GM18858 (cell line): ENCODE data around the gene RRP15.
"Not testable (repeated sequence)": the region's sequence is repeated elsewhere in the genome, so short reads cannot be mapped to it uniquely, and the experiment has no call there.

Source experiments
- ATAC-seq: cut with Tn5 transposase; IDR thresholded peaks from one replicate; pipeline ENCODE4 v1.9.1; 2021; ENCODE audit not compliant: unreplicated experiment

The RRP15 gene

GRCh38 chr1:218296162-218296561 lies 11.1 kb downstream of the RRP15 start:
- no peak for ATAC-seq

GRCh38 chr1:218297461-218297860 lies 12.4 kb downstream of the RRP15 start:
- ATAC-seq, result no peak

GRCh38 chr1:218297867-218298266 lies 12.8 kb downstream of the RRP15 start:
- ATAC-seq, result no peak

- no peak for ATAC-seq
Observed at GRCh38 chr1:218298398-218298797, 13.3 kb downstream of the RRP15 start.

- peak; percentile 41 for ATAC-seq
Observed at GRCh38 chr1:218299416-218299815, 14.3 kb downstream of the RRP15 start.

GRCh38 chr1:218301217-218301616 lies 16.1 kb downstream of the RRP15 start:
- ATAC-seq, result no peak

GRCh38 chr1:218302155-218302554 lies 17.1 kb downstream of the RRP15 start:
- ATAC-seq, result no peak

- ATAC-seq, result no peak
Observed at GRCh38 chr1:218303176-218303879, 18.2 kb downstream of the RRP15 start.

GRCh38 chr1:218304281-218305039 lies 19.4 kb downstream of the RRP15 start:
- peak; percentile 67 for ATAC-seq

- no peak for ATAC-seq
Observed at GRCh38 chr1:218305472-218306064, 20.5 kb downstream of the RRP15 start.

GRCh38 chr1:218312509-218312908 lies 27.4 kb downstream of the RRP15 start:
- ATAC-seq, result no peak

GRCh38 chr1:218314316-218314715 lies 29.2 kb downstream of the RRP15 start:
- no peak for ATAC-seq

- no peak for ATAC-seq
Observed at GRCh38 chr1:218315638-218316037, 30.5 kb downstream of the RRP15 start.

- no peak for ATAC-seq
Observed at GRCh38 chr1:218317061-218317460, 32.0 kb downstream of the RRP15 start.

- ATAC-seq, result not testable (repeated sequence)
Observed at GRCh38 chr1:218320182-218320581, 35.1 kb downstream of the RRP15 start.

- ATAC-seq, result no peak
Observed at GRCh38 chr1:218322762-218323161, 37.7 kb downstream of the RRP15 start.

- ATAC-seq, result no peak
Observed at GRCh38 chr1:218323568-218324225, 38.6 kb downstream of the RRP15 start.

GRCh38 chr1:218324226-218324580 lies 39.1 kb downstream of the RRP15 start:
- no peak for ATAC-seq

GRCh38 chr1:218328769-218329168 lies 43.7 kb downstream of the RRP15 start:
- ATAC-seq, result no peak

GRCh38 chr1:218330043-218330623 lies 45.0 kb downstream of the RRP15 start:
- ATAC-seq, result peak; percentile 63

- no peak for ATAC-seq
Observed at GRCh38 chr1:218332416-218332815, 47.3 kb downstream of the RRP15 start.
